Small intestine (tissue), 7 donors: ENCODE measurements around the gene KRTAP12-4. TPM values are rescaled to one million over a fixed set of nuclear protein-coding genes. Genes with fewer than 3 reads are reported as not detected.
"Not testable (repeated sequence)": the region's sequence is repeated elsewhere in the genome, so short reads cannot be mapped to it uniquely, and the experiment has no call there.

Source experiments
- DNase-seq, 2 donors: peaks; one replicate each; pipeline versions ENCODE4 v3.0.0 to v3.0.0-alpha.2; 2013
- FAIRE-seq: peaks from 2 replicates; lab custom pipeline; 2012; peaks lifted over from hg19 to GRCh38; lab: Jason Lieb, UNC
- H3K27ac ChIP-seq, 3 donors: one replicate each; pipeline ENCODE4 v1.5.1; 2013; ENCODE audit warnings: low read length in 2 of 3, mild to moderate bottlenecking in 2 of 3, control low read depth in 1 of 3, inconsistent platforms in 1 of 3, low read depth in 1 of 3, moderate library complexity in 1 of 3
- H3K27me3 ChIP-seq, 3 donors: one replicate each; pipeline ENCODE4 v1.6.1; 2013; ENCODE audit warnings: low read length in 3 of 3, inconsistent platforms in 1 of 3; ENCODE audit not compliant: control insufficient read depth in 3 of 3, insufficient read depth in 3 of 3
- H3K36me3 ChIP-seq, 3 donors: one replicate each; pipeline ENCODE4 v1.6.1; 2013; ENCODE audit warnings: low read length in 3 of 3, inconsistent platforms in 1 of 3, low read depth in 1 of 3, mild to moderate bottlenecking in 1 of 3, moderate library complexity in 1 of 3; ENCODE audit not compliant: control insufficient read depth in 3 of 3, insufficient read depth in 2 of 3
- H3K4me1 ChIP-seq, 3 donors: one replicate each; pipeline ENCODE4 v1.6.1; 2013; ENCODE audit warnings: low read length in 2 of 3, inconsistent platforms in 1 of 3, low read depth in 1 of 3, mild to moderate bottlenecking in 1 of 3, moderate library complexity in 1 of 3; ENCODE audit not compliant: control insufficient read depth in 3 of 3, insufficient read depth in 2 of 3
- H3K4me3 ChIP-seq, 3 donors: one replicate each; pipeline ENCODE4 v1.5.1; 2013; ENCODE audit warnings: low read length in 3 of 3, control low read depth in 1 of 3, inconsistent platforms in 1 of 3, low read depth in 1 of 3, mild to moderate bottlenecking in 1 of 3, moderate library complexity in 1 of 3
- H3K9me3 ChIP-seq, 2 donors: one replicate each; pipeline ENCODE4 v1.6.1; 2013; ENCODE audit warnings: low read depth in 1 of 2, low read length in 1 of 2; ENCODE audit not compliant: control insufficient read depth in 2 of 2, insufficient read depth in 1 of 2
- WGBS, 3 donors: extraction: QIAGEN DNeasy Blood & Tissue Kit; methylation state at CpG; one replicate each; pipeline ENCODE4 v1.1.7; 2013; 5-methylcytosine and 5-hydroxymethylcytosine counted together
- polyA plus RNA-seq, 4 donors: library from polyadenylated mRNA; stranded (reverse) in 3 of 4; unstranded in 1 of 4; fragments of 200-250 nt in 3 of 4; fragments of 120-200 nt in 1 of 4; gene quantifications; one replicate each; pipeline versions ENCODE4 v1.2.1 to v1.2.3, GENCODE V29; 2013
- donor health status: healthy with polysubstance abuse.
- donor health status: control.
- donor health status: control.
- donor health status: Bipolar disorder and iron deficiency.
- donor health status: healthy.

The KRTAP12-4 gene
- polyA plus RNA-seq, 4 donors = not detected

GRCh38 chr21:44647222-44647552, 7.3 kb downstream of the KRTAP12-4 start:
- no peaks in the 10 kb centered on the region for H3K36me3 ChIP-seq
- no peak overlapping the region for H3K4me3 ChIP-seq
- H3K4me1 ChIP-seq = no peaks in the 10 kb centered on the region
- FAIRE-seq (no peak), DNase-seq (no peak)
- peaks cover 0 to 5% of the 10 kb centered on the region in 2 donors for H3K9me3 ChIP-seq
- peaks cover 0 to 2% (median 0%) of the 10 kb centered on the region in 3 donors for H3K27me3 ChIP-seq
- 52 to 63% (median 57%) methylated on average over 8 of the region's 8 CpGs for WGBS, 3 donors
- no peak overlapping the region for H3K27ac ChIP-seq

- not testable (repeated sequence) for H3K4me3 ChIP-seq, H3K36me3 ChIP-seq, H3K27ac ChIP-seq, H3K4me1 ChIP-seq, FAIRE-seq, H3K27me3 ChIP-seq, DNase-seq, H3K9me3 ChIP-seq
- 65 to 74% (median 71%) methylated on average over 21 of the region's 21 CpGs for WGBS, 3 donors
These were observed 7.9 kb downstream of the KRTAP12-4 start, which contains the start of gene KRTAP10-11 for GRCh38 chr21:44646366-44647221. KRTAP10-11 (plus strand) TSS chr21:44646414; CDS start chr21:44646459, 45 bp downstream.

GRCh38 chr21:44644878-44645277, 9.6 kb downstream of the KRTAP12-4 start:
- no peak for DNase-seq
- Histone ChIP-seq H3K4me1 (no peaks in the 10 kb centered on the region), H3K9me3 (peaks cover 0 to 10% of the 10 kb centered on the region in 2 donors), H3K27ac (no peak overlapping the region), H3K4me3 (no peak overlapping the region), H3K27me3 (peaks cover 0 to 2% (median 0%) of the 10 kb centered on the region in 3 donors), H3K36me3 (no peaks in the 10 kb centered on the region)
- WGBS, 3 donors = 46 to 49% (median 47%) methylated on average over 2 of the region's 2 CpGs
- FAIRE-seq = no peak

- FAIRE-seq = no peak
- Histone ChIP-seq H3K27me3 (peaks cover 0 to 2% (median 0%) of the 10 kb centered on the region in 3 donors), H3K4me1 (no peaks in the 10 kb centered on the region), H3K36me3 (no peaks in the 10 kb centered on the region), H3K4me3 (no peak overlapping the region), H3K27ac (no peak overlapping the region), H3K9me3 (peaks cover 0 to 10% of the 10 kb centered on the region in 2 donors)
- WGBS, 3 donors = 68 to 78% (median 76%) methylated on average over 14 of the region's 14 CpGs
- DNase-seq = no peak
These were observed 10.6 kb downstream of the KRTAP12-4 start for GRCh38 chr21:44643741-44644310.

GRCh38 chr21:44640761-44641160, 13.7 kb downstream of the KRTAP12-4 start:
- Histone ChIP-seq H3K4me1 (no peaks in the 10 kb centered on the region), H3K27ac (no peak overlapping the region), H3K4me3 (no peak overlapping the region), H3K36me3 (no peaks in the 10 kb centered on the region), H3K27me3 (no peaks in the 10 kb centered on the region), H3K9me3 (peaks cover 0 to 10% of the 10 kb centered on the region in 2 donors)
- FAIRE-seq (no peak), DNase-seq (no peak)
- 81 to 87% (median 81%) methylated on average over 5 of the region's 5 CpGs for WGBS, 3 donors

- DNase-seq = no peak
- H3K36me3 ChIP-seq = no peaks in the 10 kb centered on the region
- H3K27ac ChIP-seq = no peak overlapping the region
- H3K4me3 ChIP-seq = no peak overlapping the region
- 81 to 84% (median 84%) methylated on average over 12 of the region's 12 CpGs for WGBS, 3 donors
- H3K27me3 ChIP-seq = no peaks in the 10 kb centered on the region
- no peaks in the 10 kb centered on the region for H3K4me1 ChIP-seq
- no peak for FAIRE-seq
- H3K9me3 ChIP-seq = peaks cover 0 to 9% of the 10 kb centered on the region in 2 donors
These were observed 15.2 kb downstream of the KRTAP12-4 start for GRCh38 chr21:44639331-44639655.

- FAIRE-seq, H3K36me3 ChIP-seq, DNase-seq, H3K9me3 ChIP-seq, H3K27me3 ChIP-seq, H3K27ac ChIP-seq, H3K4me3 ChIP-seq, H3K4me1 ChIP-seq: not testable (repeated sequence)
- 77 to 89% (median 79%) methylated on average over 16 to 21 of the region's 21 CpGs for WGBS, 3 donors
These were observed 15.7 kb downstream of the KRTAP12-4 start for GRCh38 chr21:44638506-44639330.

GRCh38 chr21:44637851-44638348, 16.6 kb downstream of the KRTAP12-4 start:
- H3K9me3 ChIP-seq, H3K27me3 ChIP-seq, H3K4me3 ChIP-seq, DNase-seq, H3K27ac ChIP-seq, H3K4me1 ChIP-seq, FAIRE-seq, H3K36me3 ChIP-seq: not testable (repeated sequence)
- WGBS, 3 donors = 52 to 62% (median 58%) methylated on average over 11 to 12 of the region's 12 CpGs
